ENCODE measurements around the gene MAP3K5.

DNA sequence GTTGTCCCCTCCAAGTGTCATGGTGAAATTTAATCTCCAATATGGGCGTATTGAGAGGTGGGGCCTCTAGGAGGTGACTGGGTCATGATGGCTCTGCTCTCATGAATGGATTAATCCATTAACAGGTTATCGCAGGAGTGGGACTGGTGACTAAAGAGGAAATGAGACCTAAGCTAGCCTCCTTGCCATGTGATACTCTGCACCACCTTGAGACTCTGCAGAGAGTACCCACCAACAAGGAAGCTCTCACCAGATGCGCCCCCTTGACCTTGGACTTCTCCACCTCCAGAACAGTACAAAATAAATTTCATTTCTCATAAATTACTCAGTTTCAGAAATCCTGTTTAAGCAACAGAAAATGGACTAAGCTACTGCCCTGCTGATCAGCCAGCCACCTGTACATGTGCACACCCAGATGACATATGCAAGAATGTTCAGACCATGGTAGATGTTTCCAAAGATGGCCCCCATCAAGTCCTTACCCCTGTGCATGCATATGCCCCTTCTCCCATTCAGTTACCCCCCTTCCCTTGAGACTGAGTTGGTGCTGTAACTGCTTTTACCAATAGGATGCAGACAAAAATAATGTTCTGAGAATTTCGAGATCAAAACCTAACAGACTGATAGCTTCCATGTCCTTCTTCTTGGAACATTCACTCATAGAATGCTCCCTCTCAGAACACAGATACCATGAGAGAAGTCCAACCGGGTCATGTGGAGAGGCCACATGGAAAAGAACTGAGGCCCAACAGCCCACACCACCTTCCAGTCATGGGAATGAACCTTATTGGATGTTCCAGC is 28.4 kb downstream of the MAP3K5 start:
- TF ChIP-seq, protein P1, sequence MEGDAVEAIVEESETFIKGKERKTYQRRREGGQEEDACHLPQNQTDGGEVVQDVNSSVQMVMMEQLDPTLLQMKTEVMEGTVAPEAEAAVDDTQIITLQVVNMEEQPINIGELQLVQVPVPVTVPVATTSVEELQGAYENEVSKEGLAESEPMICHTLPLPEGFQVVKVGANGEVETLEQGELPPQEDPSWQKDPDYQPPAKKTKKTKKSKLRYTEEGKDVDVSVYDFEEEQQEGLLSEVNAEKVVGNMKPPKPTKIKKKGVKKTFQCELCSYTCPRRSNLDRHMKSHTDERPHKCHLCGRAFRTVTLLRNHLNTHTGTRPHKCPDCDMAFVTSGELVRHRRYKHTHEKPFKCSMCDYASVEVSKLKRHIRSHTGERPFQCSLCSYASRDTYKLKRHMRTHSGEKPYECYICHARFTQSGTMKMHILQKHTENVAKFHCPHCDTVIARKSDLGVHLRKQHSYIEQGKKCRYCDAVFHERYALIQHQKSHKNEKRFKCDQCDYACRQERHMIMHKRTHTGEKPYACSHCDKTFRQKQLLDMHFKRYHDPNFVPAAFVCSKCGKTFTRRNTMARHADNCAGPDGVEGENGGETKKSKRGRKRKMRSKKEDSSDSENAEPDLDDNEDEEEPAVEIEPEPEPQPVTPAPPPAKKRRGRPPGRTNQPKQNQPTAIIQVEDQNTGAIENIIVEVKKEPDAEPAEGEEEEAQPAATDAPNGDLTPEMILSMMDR (IDR thresholded peaks at IDR 0.05; ENCODE audit: insufficient read depth, low read length, poor library complexity, severe bottlenecking) = no peak
- TF ChIP-seq EZH2phosphoT487 (conservative IDR thresholded peaks at IDR 0.05; ENCODE audit: low read length) = no peak
